NB4 (cell line): ENCODE data around the gene HSPB7.

Experiments used
- CTCF ChIP-seq: IDR thresholded peaks from one replicate; pipeline ENCODE4 v1.5.1; 2012; ENCODE audit warnings: low read depth, low read length
- POLR2A ChIP-seq: IDR thresholded peaks from 2 replicates; pipeline ENCODE4 v1.6.1; 2011; ENCODE audit warnings: mild to moderate bottlenecking; ENCODE audit not compliant: insufficient read length; ENCODE audit errors: extremely low read depth

GRCh38 chr1:16043521-16043920, 25.7 kb upstream of the HSPB7 start, which contains the start of gene CLCNKB:
- no peak for TF ChIP-seq CTCF
- TF ChIP-seq POLR2A, result no peak
